SJCRH30 (cell line): ENCODE results near the gene RFNG. TPM values are rescaled to one million over a fixed set of nuclear protein-coding genes. Genes with fewer than 3 reads are reported as not detected.

Source experiments
- DNase-seq, 2 experiments: peaks; one replicate each; pipeline ENCODE4 v3.0.0-alpha.2; 2015 to 2020
- H3K27ac ChIP-seq: fragments of 250-450 bp; sonication (Bioruptor Pico); 2 replicates; pipeline ENCODE4 v1.5.1; 2020; ENCODE audit warnings: mild to moderate bottlenecking, moderate library complexity
- H3K27me3 ChIP-seq: fragments of 250-450 bp; sonication (Bioruptor Pico); 2 replicates; pipeline ENCODE4 v1.5.1; 2020; ENCODE audit warnings: mild to moderate bottlenecking, moderate library complexity
- H3K36me3 ChIP-seq: fragments of 250-450 bp; sonication (Bioruptor Pico); 2 replicates; pipeline ENCODE4 v1.5.1; 2020; ENCODE audit warnings: mild to moderate bottlenecking, moderate library complexity
- H3K4me1 ChIP-seq: fragments of 250-450 bp; sonication (Bioruptor Pico); 2 replicates; pipeline ENCODE4 v1.5.1; 2020; ENCODE audit warnings: mild to moderate bottlenecking, moderate library complexity
- H3K4me3 ChIP-seq: fragments of 250-450 bp; sonication (Bioruptor Pico); 2 replicates; pipeline ENCODE4 v1.5.1; 2020; ENCODE audit warnings: mild to moderate bottlenecking, moderate library complexity
- H3K9me3 ChIP-seq: fragments of 250-450 bp; sonication (Bioruptor Pico); replicated peaks from 2 replicates; pipeline ENCODE4 v1.5.1; 2020; ENCODE audit warnings: mild to moderate bottlenecking, moderate library complexity
- total RNA-seq: library from RNA; depleted of rRNA; stranded (reverse); fragments of >200 nt; shearing (Covaris generic); gene quantifications from 2 replicates; pipeline ENCODE4 v1.2.3, GENCODE V29; 2014; rRNA removed

The RFNG gene
- total RNA-seq, 1 experiment from 2014 or later: 26.5 TPM

DNA sequence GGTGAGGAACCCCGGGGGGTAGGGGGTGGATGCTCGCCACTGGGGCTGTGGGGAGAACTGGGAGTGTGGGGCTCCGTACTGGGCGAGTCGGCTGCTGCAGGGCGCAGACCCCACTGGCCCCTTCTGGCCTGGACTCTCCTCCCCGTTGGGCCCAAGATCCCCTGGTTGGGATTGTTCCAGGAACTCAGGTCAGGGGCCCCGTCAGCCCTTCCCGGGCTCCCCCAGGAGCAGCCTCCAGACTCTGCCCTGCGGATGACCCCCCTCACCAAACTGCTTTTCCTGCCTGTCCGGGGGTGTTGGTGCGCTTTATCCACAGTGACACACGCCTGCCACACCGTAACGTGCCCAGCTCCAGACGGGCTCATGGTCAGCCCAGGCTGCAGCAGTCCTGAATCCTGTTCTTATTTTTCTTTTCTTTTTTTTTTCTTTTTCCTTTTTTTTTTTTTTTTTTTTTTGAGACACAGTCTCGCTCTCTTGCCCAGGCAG lies 50.0 kb downstream of the RFNG start:
- Histone ChIP-seq H3K27ac (peak overlapping the region; percentile 44), H3K36me3 (no peaks in the 10 kb centered on the region), H3K4me3 (peak overlapping the region; percentile 42), H3K4me1 (peaks cover 38% of the 10 kb centered on the region), H3K9me3 (no peaks in the 10 kb centered on the region), H3K27me3 (no peaks in the 10 kb centered on the region)
- no peak for DNase-seq

- Histone ChIP-seq H3K27me3 (no peaks in the 10 kb centered on the region), H3K9me3 (no peaks in the 10 kb centered on the region), H3K4me3 (peak overlapping the region; percentile 42), H3K4me1 (peaks cover 38% of the 10 kb centered on the region), H3K27ac (peak overlapping the region; percentile 44), H3K36me3 (no peaks in the 10 kb centered on the region)
- peak; percentile 94 to 98 for DNase-seq
Observed at GRCh38 chr17:82000803-82001570, 50.6 kb downstream of the RFNG start.

GRCh38 chr17:81999976-82000802 lies 51.4 kb downstream of the RFNG start:
- no peaks in the 10 kb centered on the region for H3K36me3 ChIP-seq
- DNase-seq: no peak
- H3K4me3 ChIP-seq: no peak overlapping the region
- peaks cover 38% of the 10 kb centered on the region for H3K4me1 ChIP-seq
- no peak overlapping the region for H3K27ac ChIP-seq
- H3K9me3 ChIP-seq: no peaks in the 10 kb centered on the region
- H3K27me3 ChIP-seq: no peaks in the 10 kb centered on the region

DNA sequence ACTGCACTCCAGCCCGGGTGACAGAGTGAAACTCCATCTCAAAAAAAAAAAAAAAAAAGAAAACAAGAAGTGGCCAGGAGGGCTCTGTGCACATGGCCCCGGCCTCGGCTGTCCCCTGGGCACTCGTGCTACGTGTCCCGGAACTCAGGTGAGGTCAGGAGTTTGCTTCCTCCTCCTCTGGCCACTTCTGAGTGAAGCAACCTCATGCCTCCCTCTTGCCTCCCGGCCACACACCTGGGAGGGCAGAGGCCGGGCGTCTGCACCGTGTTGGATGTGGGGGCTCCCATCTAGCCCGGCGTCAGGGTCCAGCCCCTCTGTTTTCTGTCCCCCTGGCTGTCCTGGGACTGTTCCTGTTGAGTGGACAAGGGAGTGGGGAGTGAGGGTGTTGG lies 52.0 kb downstream of the RFNG start:
- H3K4me3 ChIP-seq: no peak overlapping the region
- H3K36me3 ChIP-seq: no peaks in the 10 kb centered on the region
- H3K27ac ChIP-seq: no peak overlapping the region
- no peaks in the 10 kb centered on the region for H3K9me3 ChIP-seq
- peaks cover 38% of the 10 kb centered on the region for H3K4me1 ChIP-seq
- H3K27me3 ChIP-seq: no peaks in the 10 kb centered on the region
- no peak for DNase-seq

GRCh38 chr17:81998691-81999438 lies 52.7 kb downstream of the RFNG start:
- peaks cover 36% of the 10 kb centered on the region for H3K4me1 ChIP-seq
- no peaks in the 10 kb centered on the region for H3K9me3 ChIP-seq
- no peak overlapping the region for H3K4me3 ChIP-seq
- H3K27me3 ChIP-seq: no peaks in the 10 kb centered on the region
- DNase-seq: no peak
- H3K27ac ChIP-seq: no peak overlapping the region
- H3K36me3 ChIP-seq: no peaks in the 10 kb centered on the region

- Histone ChIP-seq H3K4me1 (peaks cover 35% of the 10 kb centered on the region), H3K4me3 (no peak overlapping the region), H3K36me3 (no peaks in the 10 kb centered on the region), H3K27me3 (no peaks in the 10 kb centered on the region), H3K9me3 (no peaks in the 10 kb centered on the region), H3K27ac (no peak overlapping the region)
- DNase-seq: no peak
Observed at GRCh38 chr17:81998212-81998611, 53.4 kb downstream of the RFNG start.

Other genes with a start within 250 kb of the RFNG start
- gene GCGR, start 247.7 kb downstream of the RFNG start, total RNA-seq: 0.04 TPM in 1 of 2 replicates, not detected in the other
- gene MCRIP1, start 218.5 kb downstream of the RFNG start, total RNA-seq: 130 and 146 TPM in 2 replicates
- not detected in 2 replicates for gene PPP1R27, start 216.8 kb downstream of the RFNG start, total RNA-seq
- gene P4HB, start 191.3 kb downstream of the RFNG start, total RNA-seq: 558 and 620 TPM in 2 replicates
- gene ARHGDIA, start 180.5 kb downstream of the RFNG start, total RNA-seq: 201 and 216 TPM in 2 replicates
- 512 and 516 TPM in 2 replicates for gene ALYREF, start 160.2 kb downstream of the RFNG start, total RNA-seq
- gene ANAPC11, start 160.1 kb downstream of the RFNG start, total RNA-seq: 266 and 312 TPM in 2 replicates
- gene NPB, start 149.6 kb downstream of the RFNG start, total RNA-seq: 3.8 and 4.9 TPM in 2 replicates
- gene PCYT2, start 140.4 kb downstream of the RFNG start, total RNA-seq: 30.2 and 33.0 TPM in 2 replicates
- 20.1 and 23.5 TPM in 2 replicates for gene SIRT7, start 133.6 kb downstream of the RFNG start, total RNA-seq
- gene MAFG, start 124.1 kb downstream of the RFNG start, total RNA-seq: 27.3 and 29.0 TPM in 2 replicates
- gene PYCR1, start 114.5 kb downstream of the RFNG start, total RNA-seq: 152 and 159 TPM in 2 replicates
- 0.81 and 0.85 TPM in 2 replicates for gene MYADML2, start 104.6 kb downstream of the RFNG start, total RNA-seq
- gene NOTUM, start 90.6 kb downstream of the RFNG start, total RNA-seq: 1.8 and 3.3 TPM in 2 replicates
- 40.6 and 42.6 TPM in 2 replicates for gene ASPSCR1, start 74.2 kb downstream of the RFNG start, total RNA-seq
- gene CENPX, start 28.9 kb downstream of the RFNG start, total RNA-seq: 116 and 136 TPM in 2 replicates
- 17.3 and 21.3 TPM in 2 replicates for gene LRRC45, start 28.5 kb downstream of the RFNG start, total RNA-seq
- 17.9 and 20.8 TPM in 2 replicates for gene RAC3, start 20.1 kb downstream of the RFNG start, total RNA-seq
- 110 and 112 TPM in 2 replicates for gene DCXR, start 14.1 kb downstream of the RFNG start, total RNA-seq
- gene GPS1, start 87 bp upstream of the RFNG start, total RNA-seq: 168 and 176 TPM in 2 replicates
- gene DUS1L, start 14.0 kb upstream of the RFNG start, total RNA-seq: 112 and 126 TPM in 2 replicates
- 141 and 151 TPM in 2 replicates for gene FASN, start 46.4 kb upstream of the RFNG start, total RNA-seq
- 23.5 and 24.6 TPM in 2 replicates for gene CCDC57, start 161.0 kb upstream of the RFNG start, total RNA-seq
- gene SLC16A3, start 177.2 kb upstream of the RFNG start, total RNA-seq: 11.0 and 13.2 TPM in 2 replicates
- 70.5 and 88.7 TPM in 2 replicates for gene CSNK1D, start 221.9 kb upstream of the RFNG start, total RNA-seq